HG02763 (cell line): ENCODE measurements around the gene CDK14.
"Not testable (repeated sequence)": the region's sequence is repeated elsewhere in the genome, so short reads cannot be mapped to it uniquely, and the experiment has no call there.

Source experiments
- ATAC-seq: cut with Tn5 transposase; IDR thresholded peaks from one replicate; pipeline ENCODE4 v1.9.1; 2021; ENCODE audit warnings: mild to moderate bottlenecking, moderate library complexity; ENCODE audit not compliant: unreplicated experiment

The CDK14 gene

DNA sequence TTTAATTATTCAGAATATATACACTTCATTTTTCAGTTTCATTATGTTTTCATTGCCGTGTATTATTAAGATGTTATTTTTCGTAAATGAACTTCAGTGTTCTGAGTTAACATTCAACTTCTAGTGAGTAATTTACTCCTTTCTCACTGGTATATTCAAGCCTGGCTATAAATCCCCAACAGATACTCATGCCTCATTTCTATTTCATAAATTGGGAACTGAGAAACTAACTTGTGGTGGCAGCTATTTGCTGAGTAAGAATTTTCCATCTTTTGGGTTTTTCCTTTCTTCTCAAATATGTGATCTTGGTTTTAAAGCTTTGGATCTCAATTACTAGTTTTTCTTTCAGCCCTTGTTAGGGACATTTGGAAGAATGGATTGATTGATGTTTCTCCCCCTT is 281.1 kb downstream of the CDK14 start:
- peak; percentile 70 for ATAC-seq

DNA sequence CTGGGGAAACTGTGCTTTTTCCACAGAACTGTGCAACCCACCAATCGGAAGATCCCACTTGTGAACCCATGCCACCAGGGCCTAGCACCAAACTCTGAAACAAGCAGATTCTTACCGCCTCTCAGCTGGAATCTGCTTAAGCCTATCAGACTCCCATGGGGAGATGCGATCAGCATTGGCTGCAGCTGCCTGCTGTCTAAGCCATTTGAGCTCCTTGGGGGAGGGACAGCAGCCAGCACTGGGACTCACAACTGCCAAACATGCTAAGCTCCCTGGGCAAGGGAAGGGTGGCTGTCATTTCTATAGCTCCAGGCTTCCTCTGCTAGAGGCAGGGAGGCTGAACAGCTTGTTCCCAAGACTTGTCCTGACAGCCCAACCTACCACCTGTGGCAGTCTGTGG is 283.8 kb downstream of the CDK14 start:
- no peak for ATAC-seq

- no peak for ATAC-seq
These were observed 290.3 kb downstream of the CDK14 start for GRCh38 chr7:90886416-90886815.

DNA sequence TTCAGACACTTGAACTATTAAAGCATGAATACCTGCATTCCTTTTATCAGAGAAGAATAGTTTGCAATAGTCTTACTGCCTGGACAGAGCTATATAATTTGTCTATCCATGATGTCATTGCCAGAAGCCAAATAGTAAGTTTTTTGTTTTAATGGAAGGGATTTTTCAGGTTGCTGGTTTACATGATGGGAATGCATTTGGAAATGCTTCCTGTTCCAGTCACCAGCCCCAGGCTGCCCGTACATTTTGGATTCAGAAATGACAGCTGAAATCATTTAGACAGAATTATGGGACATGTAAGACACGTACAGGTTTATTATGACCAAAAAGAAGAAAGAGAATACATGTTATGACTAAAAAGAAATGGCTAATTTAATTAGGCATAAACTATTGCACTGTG is 293.1 kb downstream of the CDK14 start:
- ATAC-seq = no peak

GRCh38 chr7:90889644-90890043 is 293.5 kb downstream of the CDK14 start:
- no peak for ATAC-seq

DNA sequence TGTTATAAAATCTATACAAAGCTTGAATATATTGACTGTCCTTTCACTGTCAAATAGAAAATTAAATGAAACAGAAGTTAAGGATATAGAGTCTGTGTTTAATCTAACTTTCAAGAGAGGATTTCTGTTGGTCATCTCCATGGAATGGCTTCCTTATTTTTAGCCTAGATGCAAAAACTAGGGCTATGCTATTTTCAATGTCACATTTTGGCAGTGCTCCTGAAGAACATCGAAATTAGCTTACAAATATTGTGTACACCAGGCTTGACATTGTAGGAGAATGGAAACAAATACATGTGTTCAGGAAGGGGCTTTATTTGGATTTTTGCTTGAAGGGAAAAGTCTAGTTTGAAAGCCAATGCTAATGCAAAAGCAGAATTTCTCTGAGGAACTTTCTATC is 295.4 kb downstream of the CDK14 start:
- ATAC-seq = no peak

DNA sequence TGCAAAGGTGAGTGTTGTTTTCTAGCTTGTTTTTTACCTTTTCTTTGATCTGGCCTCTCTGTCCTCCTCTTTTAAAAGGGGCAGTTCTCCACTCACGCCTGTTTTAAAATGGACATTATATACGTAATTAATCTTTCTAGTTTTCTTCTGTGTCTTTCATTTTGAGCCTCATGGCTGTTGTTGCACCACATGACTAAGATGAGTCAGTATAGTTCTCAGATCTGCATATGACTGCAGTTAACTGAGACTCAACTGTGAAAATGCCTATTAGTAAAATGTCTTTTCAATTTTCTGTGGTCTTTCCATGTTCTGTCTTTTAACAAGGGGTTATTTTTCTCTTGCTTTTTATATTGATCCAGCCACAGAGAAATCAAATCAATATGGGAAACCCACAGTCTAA is 296.1 kb downstream of the CDK14 start:
- ATAC-seq = peak; percentile 76

DNA sequence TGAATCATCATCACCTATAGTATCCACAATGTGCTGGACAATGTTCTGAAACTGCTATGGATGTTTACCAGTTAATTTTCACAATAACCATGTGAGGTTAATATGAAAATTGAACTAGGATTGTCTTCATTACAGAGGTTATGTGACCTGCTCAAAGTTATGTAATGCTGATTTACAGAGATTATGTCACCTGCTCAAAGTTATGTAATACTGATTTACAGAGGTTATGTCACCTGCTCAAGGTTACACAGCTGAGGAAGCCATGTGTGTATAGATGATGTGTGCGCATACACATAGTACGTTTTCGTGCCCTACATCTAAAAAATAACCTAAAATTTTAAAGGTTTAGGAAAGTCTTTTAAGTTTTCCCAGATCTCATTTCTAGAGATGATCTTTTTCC is 298.0 kb downstream of the CDK14 start:
- no peak for ATAC-seq

- ATAC-seq = no peak
These were observed 300.3 kb downstream of the CDK14 start for GRCh38 chr7:90896458-90896857.

GRCh38 chr7:90897961-90898469 is 301.9 kb downstream of the CDK14 start:
- no peak for ATAC-seq

DNA sequence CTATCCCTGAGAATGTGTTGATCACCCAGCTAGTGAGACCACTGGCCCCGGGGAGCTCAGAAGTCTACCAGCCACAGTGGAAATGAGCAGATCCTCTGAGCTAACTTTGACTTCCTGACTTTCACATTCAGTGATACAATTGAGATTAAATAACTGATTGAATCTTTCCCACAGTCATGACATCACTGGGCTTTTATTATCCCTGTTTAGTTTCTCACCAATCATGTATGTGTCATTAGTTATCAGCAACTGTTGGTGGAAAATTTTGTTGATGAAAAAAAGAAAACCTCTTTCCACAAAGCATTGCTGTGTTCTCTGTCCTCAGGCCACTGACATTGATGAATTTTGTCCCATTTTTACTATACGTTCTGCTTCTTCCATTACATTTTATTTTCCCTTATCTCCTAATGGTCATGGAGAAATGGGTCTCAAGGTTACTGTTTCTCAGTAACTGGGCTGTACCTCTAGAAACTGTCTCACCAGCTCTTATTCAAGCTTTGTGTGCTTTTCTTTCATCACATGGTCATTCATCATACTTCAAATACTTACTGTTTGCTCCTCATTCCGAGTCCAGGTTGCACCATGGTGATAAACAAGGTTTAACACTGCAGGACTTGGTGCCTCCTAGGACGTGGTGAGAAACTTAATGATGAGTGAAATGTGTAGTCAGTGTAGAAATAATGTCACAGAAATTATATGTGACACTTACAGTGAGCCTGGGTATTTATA is 304.7 kb downstream of the CDK14 start:
- ATAC-seq = no peak

DNA sequence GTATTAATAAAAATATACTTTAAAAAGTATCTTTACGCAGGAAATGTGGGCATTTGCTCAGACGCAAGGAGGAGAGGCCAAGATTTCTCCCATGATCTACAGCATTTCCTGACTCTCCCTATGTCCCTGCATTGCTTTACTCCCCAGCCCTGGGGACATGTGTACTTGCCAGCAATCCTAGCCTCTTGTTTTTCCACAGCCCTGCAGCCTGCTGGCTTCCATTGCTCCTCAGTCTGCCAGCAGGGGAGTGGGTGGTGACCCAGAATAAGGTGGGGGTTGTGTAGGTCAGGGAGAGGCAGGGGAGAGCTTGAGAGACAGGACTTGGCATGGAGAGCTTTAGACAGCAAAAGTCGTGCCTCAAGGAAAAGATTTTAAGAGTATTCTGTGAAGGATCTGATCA is 307.7 kb downstream of the CDK14 start:
- ATAC-seq = no peak

- ATAC-seq = no peak
These were observed 314.0 kb downstream of the CDK14 start for GRCh38 chr7:90910136-90910535.

DNA sequence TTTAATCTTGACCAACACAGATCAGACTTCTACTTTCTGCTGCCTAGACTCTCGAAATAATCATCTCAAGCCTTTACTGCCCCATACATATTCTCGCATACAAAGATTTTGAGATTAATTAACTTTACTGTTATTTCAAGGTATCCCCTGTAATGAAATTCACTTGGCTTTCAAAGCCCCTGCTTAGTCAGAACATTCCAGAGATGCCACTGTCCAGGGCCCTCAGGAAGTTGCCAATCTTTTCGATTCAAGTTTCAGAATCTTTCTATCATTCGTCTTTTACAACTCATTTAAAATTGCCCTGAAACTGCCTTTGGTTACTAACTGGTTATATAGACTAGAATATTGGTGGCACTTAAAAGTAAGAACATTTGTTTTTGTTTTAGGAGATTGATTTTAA is 320.2 kb downstream of the CDK14 start:
- no peak for ATAC-seq

- no peak for ATAC-seq
These were observed 321.4 kb downstream of the CDK14 start for GRCh38 chr7:90917539-90917938.

DNA sequence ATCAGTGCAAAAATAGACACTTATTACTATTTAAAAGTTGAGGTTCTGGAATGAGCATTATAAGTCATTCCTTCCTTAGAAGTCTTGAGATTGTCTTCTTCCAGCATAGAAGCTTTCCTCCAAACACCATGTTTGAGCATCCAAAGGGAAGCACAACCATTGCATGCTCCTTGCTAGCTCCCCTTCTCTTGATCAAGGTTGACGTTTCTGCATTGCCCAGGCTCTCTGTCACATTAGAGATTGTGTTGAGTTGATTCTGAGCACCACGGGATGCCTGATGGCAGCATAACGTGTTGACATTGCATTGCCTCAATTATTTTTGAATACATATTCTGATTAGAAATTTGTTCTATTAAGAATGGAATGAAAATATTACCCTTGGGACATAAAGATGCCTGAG is 322.2 kb downstream of the CDK14 start:
- ATAC-seq = no peak

- no peak for ATAC-seq
These were observed 323.7 kb downstream of the CDK14 start for GRCh38 chr7:90919816-90920215.

DNA sequence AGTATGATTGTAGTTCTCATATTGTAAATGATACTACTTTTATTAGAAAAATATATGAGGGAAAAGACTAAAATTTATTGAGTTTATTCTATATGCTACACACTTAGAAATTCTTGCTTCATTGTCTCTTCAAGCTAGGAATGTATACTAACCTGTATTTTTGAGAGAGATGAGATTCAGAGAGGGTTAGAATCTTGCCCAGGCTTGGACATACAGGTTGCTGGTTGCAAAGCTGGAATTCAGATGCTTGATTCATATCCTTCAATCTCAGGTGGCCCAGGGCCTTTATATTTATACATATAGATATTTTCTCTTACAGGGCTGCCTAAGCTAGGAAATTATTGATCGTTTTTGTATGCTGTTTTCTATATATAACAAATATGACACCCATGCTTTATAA is 324.2 kb downstream of the CDK14 start:
- ATAC-seq = no peak

DNA sequence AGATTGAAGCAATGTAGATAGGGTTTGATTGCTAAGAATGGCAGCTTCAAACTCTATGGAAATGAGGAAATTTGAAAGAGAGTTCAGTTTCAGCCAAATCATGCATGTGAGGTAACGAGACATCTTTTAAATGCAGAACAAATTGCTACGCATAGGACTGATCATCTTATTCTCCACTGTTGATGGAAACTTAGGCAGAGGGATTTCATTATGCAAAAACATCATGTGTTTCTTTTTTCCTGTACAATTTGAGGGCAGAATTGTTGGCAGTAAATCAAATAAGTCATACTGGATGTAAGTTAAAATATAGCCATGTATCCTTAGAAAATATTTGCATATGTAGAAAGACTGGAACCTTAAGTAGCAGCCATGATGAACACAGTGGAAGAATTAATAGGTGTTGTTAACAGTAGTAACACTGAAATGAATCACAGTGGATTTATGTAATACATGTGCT is 327.4 kb downstream of the CDK14 start:
- ATAC-seq = no peak

- ATAC-seq = not testable (repeated sequence)
These were observed 332.7 kb downstream of the CDK14 start for GRCh38 chr7:90928700-90929424.

DNA sequence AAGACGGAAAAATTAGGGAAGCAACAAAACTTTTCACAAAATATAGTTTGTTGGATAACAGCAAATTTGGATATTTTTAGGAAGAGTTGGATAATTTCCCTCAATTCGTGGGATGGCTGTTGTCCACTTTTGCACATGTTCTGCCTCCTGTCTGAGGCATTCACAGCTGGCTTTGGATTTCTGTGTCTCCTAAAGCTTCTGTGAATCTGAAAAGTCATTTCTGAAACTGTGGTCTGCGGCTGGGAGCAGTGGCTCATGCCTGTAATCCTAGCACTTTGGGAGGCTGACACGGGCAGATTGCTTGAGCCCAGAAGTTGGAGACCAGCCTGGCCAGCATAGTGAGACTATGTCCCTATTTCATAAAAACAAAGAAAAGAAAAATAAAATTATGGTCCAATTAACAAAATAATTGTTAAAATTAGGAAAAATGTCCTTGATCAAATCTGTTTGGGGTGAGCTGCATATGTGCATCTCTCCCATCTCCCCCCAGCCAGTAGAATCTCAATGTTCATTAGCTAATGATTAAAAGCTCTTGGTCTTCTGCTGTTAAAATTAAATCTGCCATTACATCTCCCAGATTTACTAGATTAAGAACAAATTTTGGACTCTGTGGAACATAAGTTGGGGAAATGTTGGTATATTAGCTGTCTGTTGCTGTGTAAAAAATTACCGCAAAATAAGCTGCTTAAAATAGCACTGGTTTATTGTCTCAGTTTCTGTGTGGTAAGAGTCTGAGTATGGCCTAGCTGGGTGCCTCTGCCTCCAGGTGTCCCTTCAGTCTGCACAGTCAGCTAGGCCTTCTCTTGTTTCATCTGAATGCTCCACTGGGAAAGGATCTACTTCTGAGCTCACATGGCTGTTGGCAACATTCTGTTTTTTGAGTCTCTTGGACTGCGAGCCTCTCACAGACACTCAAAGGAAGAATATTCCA is 336.1 kb downstream of the CDK14 start:
- peak; percentile 98 for ATAC-seq
